H1 (cell line): Measurements from ENCODE around the gene DYNLT2. TPM values are rescaled to one million over a fixed set of nuclear protein-coding genes. Genes with fewer than 3 reads are reported as not detected.

Source experiments
- SIN3A ChIP-seq, 2 experiments: IDR thresholded peaks in 1 of 2; conservative IDR thresholded peaks in 1 of 2; 2 replicates each; pipeline ENCODE4 v1.6.1; 2011 to 2012; ENCODE audit warnings: low read length in 2 of 2, improper control_type of control experiment in 1 of 2, low read depth in 1 of 2, mild to moderate bottlenecking in 1 of 2
- YY1 ChIP-seq: IDR thresholded peaks from 2 replicates; pipeline ENCODE4 v1.6.1; 2011; ENCODE audit warnings: low read depth, mild to moderate bottlenecking, low read length
- polyA plus RNA-seq, 7 experiments: library from polyadenylated mRNA; depleted of rRNA in 3 of 7; stranded (reverse) in 5 of 7; unstranded in 2 of 7; fragments of >200 nt in 5 of 7; fragments of 200-250 nt in 2 of 7; gene quantifications; 1 replicate in 5 of 7; 2 replicates in 1 of 7; 4 replicates in 1 of 7; pipeline versions ENCODE4 v1.2.1 to v1.2.3, GENCODE V29; 2011 to 2013; ENCODE audit warnings: missing spikeins in 2 of 7, mixed read lengths in 2 of 7
- total RNA-seq: library from RNA; stranded (reverse); fragmentation: NEBNext Ultra II Directional; extraction: Animal tissue kit (Norgen Biotek cat#: 25700); gene quantifications from 2 replicates; pipeline ENCODE4 v1.2.1, GENCODE V29; 2021

Gene DYNLT2
- total and polyA plus RNA-seq, 2 of the 8 experiments (the other 6 are each of a cell fraction or from before 2014, with no cell fraction given), result 0.48 to 1.8 TPM

DNA sequence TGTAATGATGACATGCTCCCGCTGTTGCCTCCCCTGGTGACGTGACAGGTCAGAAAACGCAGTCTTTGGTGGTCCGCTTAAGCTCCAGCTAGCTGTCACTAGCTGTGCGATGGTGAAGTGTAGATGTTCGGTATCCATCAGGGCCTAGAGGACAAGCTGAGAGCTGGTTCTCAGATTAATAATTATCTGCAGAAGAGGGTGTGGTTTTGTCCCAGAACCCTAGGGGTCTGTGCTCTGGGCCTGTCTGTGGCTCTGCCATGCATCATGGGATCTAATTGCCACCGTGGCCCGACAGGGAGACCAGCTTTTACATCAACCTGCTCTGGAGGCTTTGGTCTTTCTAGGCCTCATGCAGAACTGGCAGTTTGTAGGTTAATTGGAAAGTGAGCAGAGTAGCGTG is 34.2 kb upstream of the DYNLT2 start (continued):
- TF ChIP-seq SIN3A (conservative IDR thresholded peaks at IDR 0.05 in 1 of 2, IDR thresholded peaks at IDR 0.05 in 1 of 2; ENCODE audit: low read depth in 1 of 2, low read length in 2 of 2) (no peak), YY1 (no peak)
